ENCODE results near the gene GPR146.

GPR146 gene

DNA sequence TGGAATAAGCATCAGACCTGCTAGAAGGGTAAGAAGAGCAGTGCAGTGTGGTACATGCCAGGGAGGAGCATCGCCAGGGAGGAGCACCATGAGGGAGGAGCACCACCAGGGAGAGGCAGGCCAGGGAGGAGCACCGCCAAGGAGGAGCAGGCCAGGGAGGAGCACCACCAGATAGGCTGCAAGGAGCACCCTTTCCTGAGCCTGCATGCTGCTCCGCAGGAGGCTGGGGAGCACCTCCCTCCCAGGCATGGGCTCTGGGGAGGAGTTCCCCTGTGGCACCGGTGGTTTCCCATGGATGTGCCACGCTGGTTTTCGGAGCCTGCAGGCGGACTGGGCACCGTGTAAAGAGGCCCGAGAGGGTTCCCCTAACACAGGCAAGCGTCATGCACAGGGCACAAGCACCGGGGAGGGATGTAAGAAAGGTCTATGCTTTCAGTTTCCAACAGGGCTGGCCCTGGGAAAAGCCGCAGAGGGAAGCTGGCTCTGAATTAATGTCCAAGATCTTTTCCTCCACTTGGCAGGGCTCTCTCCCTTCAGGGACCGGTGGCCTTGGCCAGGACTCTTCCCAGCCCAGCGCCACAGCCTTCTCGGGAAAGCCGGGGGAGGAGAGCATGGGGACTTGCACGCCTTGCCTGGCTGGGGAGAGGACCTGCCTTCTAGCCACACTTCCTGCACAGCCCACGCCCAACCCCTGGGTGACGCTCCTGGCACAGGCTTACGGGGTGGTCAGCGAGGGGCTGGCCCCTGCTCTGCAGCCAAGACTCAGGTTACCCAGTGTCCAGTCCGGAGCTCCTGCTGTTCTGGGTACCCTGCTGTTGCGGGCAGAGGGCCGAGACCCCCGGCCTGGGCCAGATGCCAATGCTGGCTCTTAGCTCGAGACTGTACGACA, 32.1 kb downstream of the GPR146 start:
- no peak for DNase-seq (ENCODE audit: low read depth in 2 of 2)

GRCh38 chr7:1078519-1078918, 34.2 kb downstream of the GPR146 start:
- no peak for DNase-seq (ENCODE audit: low read depth in 2 of 2)

- DNase-seq (ENCODE audit: low read depth in 2 of 2), result no peak
These were observed 34.6 kb downstream of the GPR146 start for GRCh38 chr7:1078985-1079384.

GRCh38 chr7:1079546-1079945, 35.2 kb downstream of the GPR146 start:
- DNase-seq (ENCODE audit: low read depth in 2 of 2), result no peak

- no peak for DNase-seq (ENCODE audit: low read depth in 2 of 2)
These were observed 36.0 kb downstream of the GPR146 start for GRCh38 chr7:1080252-1080920.

GRCh38 chr7:1080921-1081255, 36.5 kb downstream of the GPR146 start:
- no peak for DNase-seq (ENCODE audit: low read depth in 2 of 2)

- DNase-seq (ENCODE audit: low read depth in 2 of 2), result no peak
These were observed 37.0 kb downstream of the GPR146 start for GRCh38 chr7:1081336-1081735.

DNA sequence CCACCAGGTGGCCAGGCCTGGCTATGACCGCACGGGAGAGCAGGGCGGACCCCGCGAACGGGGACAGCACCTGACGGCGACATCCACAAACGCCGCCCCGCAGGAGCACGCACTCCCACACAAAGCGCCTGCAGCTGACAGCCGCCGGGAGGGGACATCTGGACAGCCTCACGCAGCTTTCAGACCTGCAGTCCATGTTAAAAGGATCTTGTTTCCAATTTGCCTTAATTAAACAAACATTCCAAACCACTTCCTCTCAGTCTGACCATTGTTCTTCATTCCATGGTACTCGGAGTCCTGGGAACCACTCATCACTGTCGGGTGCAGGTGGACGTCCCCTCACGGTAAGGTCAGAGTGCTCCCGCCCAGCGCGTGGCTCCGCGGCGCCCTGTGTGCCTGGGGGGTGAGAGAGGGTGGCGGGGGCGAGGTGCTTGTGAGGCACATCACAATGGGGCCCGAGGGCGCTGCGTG, 37.6 kb downstream of the GPR146 start:
- DNase-seq (ENCODE audit: low read depth in 2 of 2), result no peak

DNA sequence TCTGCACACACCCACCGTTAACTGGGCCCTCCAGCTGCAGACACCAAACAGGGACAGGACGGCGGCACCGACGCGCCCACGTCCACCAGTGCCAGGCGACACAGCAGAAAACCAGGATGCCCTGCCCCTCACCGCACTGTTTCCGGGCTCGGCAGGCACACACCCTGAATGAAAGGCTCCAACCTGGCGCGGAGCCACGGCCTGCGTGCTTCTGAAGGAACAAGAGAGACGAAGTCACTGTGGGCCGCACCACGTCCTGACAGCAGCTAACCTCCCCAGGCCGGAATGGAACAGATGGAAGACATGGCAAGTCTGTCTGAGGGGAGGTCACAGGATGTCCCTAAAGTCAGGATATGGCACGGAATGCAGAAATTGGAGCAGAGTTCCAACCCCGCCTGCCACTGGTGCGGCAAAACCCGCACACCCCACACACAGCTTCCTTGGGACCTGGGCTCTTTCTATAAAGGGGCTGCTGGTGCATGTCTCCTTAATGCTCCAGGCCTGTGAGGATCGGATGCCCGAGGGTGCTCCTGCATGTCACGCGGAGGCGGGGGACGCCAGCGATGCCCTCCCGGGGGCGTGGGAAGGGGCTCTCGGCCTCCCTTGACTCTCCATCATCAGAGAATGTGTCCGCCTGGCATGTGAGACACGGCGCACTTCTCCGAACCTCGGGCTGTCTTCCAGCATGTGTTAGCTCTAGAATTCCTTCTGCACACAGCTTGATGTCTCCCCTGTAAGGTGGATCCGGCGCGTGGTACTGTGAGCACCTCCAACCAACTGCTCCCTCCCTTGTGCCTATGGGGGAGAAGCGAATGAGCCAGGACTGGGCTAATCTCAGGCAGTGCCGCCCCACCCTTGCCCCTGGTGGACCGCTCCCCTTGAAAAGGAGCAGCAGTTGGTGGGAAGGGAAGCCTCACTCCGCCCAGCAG, 39.6 kb downstream of the GPR146 start:
- no peak for DNase-seq (ENCODE audit: low read depth in 2 of 2)

DNA sequence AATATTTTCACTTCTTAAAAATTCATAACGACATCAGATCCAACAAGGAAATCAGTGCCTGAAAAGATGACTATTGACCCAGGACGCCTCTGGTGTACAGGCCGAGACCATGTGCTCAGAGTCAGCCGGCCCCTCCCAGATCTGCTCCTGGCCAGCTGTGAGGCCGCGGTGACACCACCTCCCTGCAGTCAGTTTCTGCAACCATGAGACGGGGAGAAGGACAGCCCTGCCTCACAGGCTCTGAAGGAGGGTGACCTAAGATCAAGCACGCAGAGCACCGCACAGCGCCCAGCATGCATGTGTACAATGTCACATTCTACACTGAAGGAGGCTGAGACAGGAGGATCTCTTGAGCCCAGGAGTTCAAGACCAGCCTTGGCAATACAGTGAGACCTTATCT, 40.9 kb downstream of the GPR146 start:
- DNase-seq (ENCODE audit: low read depth in 2 of 2), result no peak

DNA sequence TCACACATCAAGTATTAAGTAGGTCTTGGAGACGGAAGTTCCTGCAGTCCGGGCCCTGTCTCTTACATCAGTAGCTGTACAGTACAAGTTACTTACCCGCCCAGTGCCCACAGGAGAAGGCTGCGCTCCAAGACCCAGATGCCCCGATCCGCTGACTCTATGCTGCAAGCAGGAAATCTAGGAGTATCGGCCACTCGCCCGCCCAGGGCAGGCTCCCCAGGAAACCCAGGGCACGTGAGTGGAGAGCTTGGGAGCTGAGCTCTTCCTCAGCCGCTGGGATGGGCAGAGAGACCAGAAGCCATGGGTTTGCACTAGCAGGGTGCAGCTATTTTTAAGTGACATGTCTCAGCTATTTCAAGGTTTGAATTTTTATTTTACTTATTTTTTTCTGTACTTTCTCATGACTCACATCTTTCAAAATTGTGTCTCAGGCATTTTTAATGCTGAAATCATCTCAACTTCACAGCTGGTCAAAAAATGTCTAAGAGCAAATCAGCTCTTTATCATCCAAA, 41.6 kb downstream of the GPR146 start:
- no peak for DNase-seq (ENCODE audit: low read depth in 2 of 2)

GRCh38 chr7:1086588-1087464, 42.5 kb downstream of the GPR146 start:
- DNase-seq (ENCODE audit: low read depth in 2 of 2), result no peak

DNA sequence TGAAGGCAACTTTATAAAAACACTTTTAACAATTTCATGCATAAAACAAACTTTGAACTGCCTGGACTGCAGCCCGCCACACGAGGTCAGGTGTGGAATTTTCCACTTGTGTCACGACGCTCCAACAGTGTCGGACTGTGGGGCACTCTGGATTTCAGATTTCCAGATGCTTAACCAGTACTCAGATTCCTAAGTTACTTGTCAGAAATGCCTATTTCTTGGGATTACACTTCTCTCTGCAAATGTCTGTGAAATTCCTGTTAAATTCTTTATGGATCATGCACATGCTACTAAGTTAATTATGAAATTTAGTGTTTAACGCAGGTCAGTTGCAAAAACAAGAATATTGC, 43.1 kb downstream of the GPR146 start:
- peak; percentile 38 to 53 for DNase-seq (ENCODE audit: low read depth in 2 of 2)

- no peak for DNase-seq (ENCODE audit: low read depth in 2 of 2)
These were observed 43.9 kb downstream of the GPR146 start, which contains the start of gene GPER1 for GRCh38 chr7:1087952-1088920. Gene GPER1 (plus strand): TSS chr7:1088113. CDS start chr7:1091729, 3,616 bp downstream.

DNA sequence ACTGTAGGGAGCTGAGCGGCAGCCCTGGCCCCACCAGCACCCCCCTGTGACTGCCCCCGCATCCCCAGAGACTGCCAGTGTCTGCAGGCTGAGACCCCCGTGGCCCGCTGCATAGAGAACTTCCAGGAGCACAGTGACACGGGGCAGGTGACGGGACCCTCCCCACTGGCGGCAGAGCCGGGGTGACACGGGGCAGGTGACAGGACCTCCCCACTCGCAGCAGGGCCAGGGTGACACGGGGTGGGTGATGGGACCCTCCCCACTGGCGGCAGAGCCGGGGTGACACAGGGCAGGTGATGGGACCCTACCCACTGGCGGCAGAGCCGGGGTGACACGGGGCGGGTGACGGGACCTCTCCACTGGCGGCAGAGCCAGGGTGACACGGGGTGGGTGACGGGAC, 45.9 kb downstream of the GPR146 start:
- DNase-seq (ENCODE audit: low read depth in 2 of 2), result no peak

DNA sequence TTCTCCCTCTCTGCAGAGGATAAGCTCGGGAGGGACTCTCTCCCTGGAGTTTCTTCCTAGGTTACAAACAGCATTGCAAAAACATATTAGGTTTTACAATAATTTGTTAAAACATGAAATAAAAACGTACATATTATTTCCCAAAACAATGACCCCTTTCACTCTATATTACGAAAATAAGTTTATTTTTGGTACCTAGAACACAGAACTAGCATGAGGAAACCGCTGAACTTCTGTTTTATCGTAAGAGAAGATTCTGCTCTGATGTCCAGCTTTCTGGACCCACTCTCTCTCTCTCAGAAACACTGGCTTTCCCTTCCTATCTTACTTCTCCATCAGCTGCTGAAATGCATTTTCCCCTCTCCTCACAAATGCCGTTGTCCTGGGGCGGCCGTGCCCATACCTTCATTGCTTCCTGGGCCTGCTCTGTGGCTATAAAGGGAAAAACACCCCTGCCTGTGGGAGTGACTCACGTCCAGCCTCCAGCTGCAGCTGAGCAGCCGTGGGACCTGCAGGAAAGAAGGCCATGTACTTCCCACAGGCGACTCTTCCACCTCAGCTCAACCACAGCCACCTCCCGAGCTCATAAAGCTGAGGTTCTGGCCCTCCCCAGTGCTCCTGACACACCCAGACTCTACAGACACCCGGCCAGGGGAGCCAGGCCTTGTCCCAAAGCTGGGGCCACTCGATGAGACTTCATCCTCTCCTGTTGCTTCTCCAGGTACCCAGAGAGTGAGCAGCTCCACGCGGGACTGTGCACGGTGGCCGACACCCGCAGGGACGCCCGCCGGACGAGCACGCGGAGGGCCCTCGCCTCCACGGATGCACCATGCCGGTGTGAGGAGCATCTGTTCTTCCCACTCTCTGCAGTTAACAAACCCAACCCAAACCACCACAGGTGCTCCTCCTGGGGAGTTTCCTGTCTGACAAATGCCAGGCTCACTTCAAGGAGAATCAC, 46.6 kb downstream of the GPR146 start:
- no peak for DNase-seq (ENCODE audit: low read depth in 2 of 2)

GRCh38 chr7:1091644-1092027, 47.3 kb downstream of the GPR146 start:
- DNase-seq (ENCODE audit: low read depth in 2 of 2), result no peak

DNA sequence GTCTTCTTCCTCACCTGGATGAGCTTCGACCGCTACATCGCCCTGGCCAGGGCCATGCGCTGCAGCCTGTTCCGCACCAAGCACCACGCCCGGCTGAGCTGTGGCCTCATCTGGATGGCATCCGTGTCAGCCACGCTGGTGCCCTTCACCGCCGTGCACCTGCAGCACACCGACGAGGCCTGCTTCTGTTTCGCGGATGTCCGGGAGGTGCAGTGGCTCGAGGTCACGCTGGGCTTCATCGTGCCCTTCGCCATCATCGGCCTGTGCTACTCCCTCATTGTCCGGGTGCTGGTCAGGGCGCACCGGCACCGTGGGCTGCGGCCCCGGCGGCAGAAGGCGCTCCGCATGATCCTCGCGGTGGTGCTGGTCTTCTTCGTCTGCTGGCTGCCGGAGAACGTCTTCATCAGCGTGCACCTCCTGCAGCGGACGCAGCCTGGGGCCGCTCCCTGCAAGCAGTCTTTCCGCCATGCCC, 47.9 kb downstream of the GPR146 start:
- no peak for DNase-seq (ENCODE audit: low read depth in 2 of 2)

Data from fibroblast of skin of left biceps (primary cell).